Tibial nerve (tissue), 4 donors: ENCODE results near the gene USP2. TPM values are rescaled to one million over a fixed set of nuclear protein-coding genes. Genes with fewer than 3 reads are reported as not detected.
A peak's percentile ranks its signal among the peaks of the same experiment; 100 is the strongest.

Source experiments
- DNase-seq, 2 donors: peaks; one replicate each; pipeline ENCODE4 v3.0.0-alpha.2; 2019; ENCODE audit warnings: low spot score in 2 of 2
- H3K27ac ChIP-seq, 4 donors: fragments of 200-600 bp; sonication (generic) in 3 of 4; one replicate each; pipeline ENCODE4 v1.5.1; 2017 to 2019; ENCODE audit warnings: mild to moderate bottlenecking in 1 of 4
- H3K27me3 ChIP-seq, 2 donors: fragments of 200-600 bp; sonication (generic) in 1 of 2; one replicate each; pipeline versions ENCODE4 v1.5.1 to v1.6.0; 2017 to 2019
- H3K36me3 ChIP-seq, 3 donors: fragments of 200-600 bp; sonication (generic); one replicate each; pipeline ENCODE4 v1.5.1; 2018 to 2019
- H3K4me1 ChIP-seq, 4 donors: fragments of 200-600 bp; sonication (generic) in 3 of 4; one replicate each; pipeline ENCODE4 v1.5.1; 2017 to 2019
- H3K4me3 ChIP-seq, 4 donors: fragments of 200-600 bp; sonication (generic) in 3 of 4; one replicate each; pipeline ENCODE4 v1.5.1; 2017 to 2019; ENCODE audit warnings: mild to moderate bottlenecking in 1 of 4, moderate library complexity in 1 of 4
- H3K9me3 ChIP-seq, 4 donors: fragments of 200-600 bp; sonication (generic) in 3 of 4; one replicate each; pipeline ENCODE4 v1.5.1; 2017 to 2019
- EP300 ChIP-seq, 2 donors: sonication (generic); formaldehyde crosslinking; IDR thresholded peaks; one replicate each; pipeline ENCODE4 v1.6.1; 2017; ENCODE audit warnings: antibody characterized with exemption in 2 of 2, mild to moderate bottlenecking in 1 of 2
- POLR2A ChIP-seq, 2 donors: fragments of 450-650 bp; IDR thresholded peaks; one replicate each; pipeline ENCODE4 v1.6.1; 2017; ENCODE audit warnings: antibody characterized with exemption in 2 of 2, mild to moderate bottlenecking in 2 of 2, moderate library complexity in 2 of 2
- WGBS, 2 donors: methylation state at CpG; one replicate each; pipeline ENCODE4 v1.1.5; 2018; 5-methylcytosine and 5-hydroxymethylcytosine counted together
- total RNA-seq, 4 donors: library from RNA; depleted of rRNA; stranded (reverse); fragments of >200 nt; gene quantifications; one replicate each; pipeline ENCODE4 v1.1.0, GENCODE V29; 2016
- TF ChIP-seq, protein P1 (sequence below), 5 experiments: fragments of 200-600 bp in 3 of 5; fragments of 450-650 bp in 2 of 5; sonication (generic) in 3 of 5; IDR thresholded peaks; one replicate each; pipeline ENCODE4 v1.5.1; 2016 to 2019; ENCODE audit warnings: antibody characterized with exemption in 5 of 5, mild to moderate bottlenecking in 3 of 5, moderate library complexity in 2 of 5

The USP2 gene
- total RNA-seq, 4 donors from 2014 or later, result 2.1 to 18.4 (median 11.6) TPM

GRCh38 chr11:119356349-119357031, 25.0 kb downstream of the USP2 start:
- peak; percentile 64 to 80 for DNase-seq
- WGBS, 2 donors, result 2 to 6% methylated on average over 37 to 52 of the region's 54 CpGs
- Histone ChIP-seq H3K27me3 (no peaks in the 10 kb centered on the region), H3K4me3 (peak overlapping the region; percentile 28 to 54 (median 38)), H3K36me3 (peaks cover 0 to 29% (median 0%) of the 10 kb centered on the region in 3 donors), H3K4me1 (peaks cover 0 to 31% (median 4%) of the 10 kb centered on the region in 4 donors), H3K9me3 (no peaks in the 10 kb centered on the region), H3K27ac (peak overlapping the region; percentile 28 to 84 (median 63))
- TF ChIP-seq, protein P1, sequence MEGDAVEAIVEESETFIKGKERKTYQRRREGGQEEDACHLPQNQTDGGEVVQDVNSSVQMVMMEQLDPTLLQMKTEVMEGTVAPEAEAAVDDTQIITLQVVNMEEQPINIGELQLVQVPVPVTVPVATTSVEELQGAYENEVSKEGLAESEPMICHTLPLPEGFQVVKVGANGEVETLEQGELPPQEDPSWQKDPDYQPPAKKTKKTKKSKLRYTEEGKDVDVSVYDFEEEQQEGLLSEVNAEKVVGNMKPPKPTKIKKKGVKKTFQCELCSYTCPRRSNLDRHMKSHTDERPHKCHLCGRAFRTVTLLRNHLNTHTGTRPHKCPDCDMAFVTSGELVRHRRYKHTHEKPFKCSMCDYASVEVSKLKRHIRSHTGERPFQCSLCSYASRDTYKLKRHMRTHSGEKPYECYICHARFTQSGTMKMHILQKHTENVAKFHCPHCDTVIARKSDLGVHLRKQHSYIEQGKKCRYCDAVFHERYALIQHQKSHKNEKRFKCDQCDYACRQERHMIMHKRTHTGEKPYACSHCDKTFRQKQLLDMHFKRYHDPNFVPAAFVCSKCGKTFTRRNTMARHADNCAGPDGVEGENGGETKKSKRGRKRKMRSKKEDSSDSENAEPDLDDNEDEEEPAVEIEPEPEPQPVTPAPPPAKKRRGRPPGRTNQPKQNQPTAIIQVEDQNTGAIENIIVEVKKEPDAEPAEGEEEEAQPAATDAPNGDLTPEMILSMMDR (IDR thresholded peaks at IDR 0.05), result peak; percentile 84 to 97 (median 89)
- TF ChIP-seq EP300 (IDR thresholded peaks at IDR 0.05) (peak in 1 of 2 donors; percentile 66), POLR2A (IDR thresholded peaks at IDR 0.05) (no peak)

GRCh38 chr11:119355091-119355843, 26.2 kb downstream of the USP2 start:
- TF ChIP-seq POLR2A (IDR thresholded peaks at IDR 0.05) (no peak), EP300 (IDR thresholded peaks at IDR 0.05) (no peak)
- TF ChIP-seq, protein P1 (IDR thresholded peaks at IDR 0.05), result no peak
- 62 to 66% methylated on average over 9 of the region's 9 CpGs for WGBS, 2 donors
- H3K4me1 ChIP-seq, result peaks cover 0 to 21% (median 0%) of the 10 kb centered on the region in 4 donors

DNA sequence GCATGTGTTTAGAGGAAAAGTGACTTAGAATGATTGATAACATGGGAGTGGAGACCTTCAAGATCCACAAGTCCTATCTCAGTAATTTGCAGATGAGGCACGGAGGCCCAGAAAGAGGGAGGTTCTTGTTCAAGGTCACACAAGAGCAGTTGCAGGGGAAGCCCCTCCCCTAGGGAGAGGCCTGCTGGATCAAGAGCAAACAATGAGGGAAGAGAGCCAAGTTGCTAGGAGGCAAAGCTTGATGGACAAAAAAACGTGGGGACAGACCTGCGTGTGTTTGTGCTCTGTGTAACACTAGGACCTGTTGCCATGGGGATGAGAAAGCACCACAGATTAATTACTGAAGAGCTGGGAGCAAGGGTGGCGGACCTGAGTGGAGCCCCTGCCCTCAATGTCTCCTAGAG, 28.6 kb downstream of the USP2 start:
- Histone ChIP-seq H3K4me3 (no peak overlapping the region), H3K4me1 (peaks cover 0 to 21% (median 0%) of the 10 kb centered on the region in 4 donors), H3K27me3 (no peaks in the 10 kb centered on the region), H3K36me3 (peaks cover 0 to 7% (median 0%) of the 10 kb centered on the region in 3 donors), H3K27ac (peak overlapping the region in 2 of 4 donors; percentile 2 to 54), H3K9me3 (no peaks in the 10 kb centered on the region)
- 33 to 42% methylated on average over 4 of the region's 4 CpGs for WGBS, 2 donors
- TF ChIP-seq EP300 (IDR thresholded peaks at IDR 0.05) (no peak), POLR2A (IDR thresholded peaks at IDR 0.05) (no peak)
- TF ChIP-seq, protein P1 (IDR thresholded peaks at IDR 0.05), result no peak
- no peak for DNase-seq

More at GRCh38 chr11:119355091-119355843, 26.2 kb downstream of the USP2 start:
- H3K4me3 ChIP-seq, result no peak overlapping the region
- H3K27ac ChIP-seq, result peak overlapping the region in 1 of 4 donors; percentile 84
- H3K9me3 ChIP-seq, result no peaks in the 10 kb centered on the region
- H3K36me3 ChIP-seq, result peaks cover 0 to 29% (median 0%) of the 10 kb centered on the region in 3 donors
- no peak for DNase-seq
- no peaks in the 10 kb centered on the region for H3K27me3 ChIP-seq

GRCh38 chr11:119351232-119351631, 30.3 kb downstream of the USP2 start:
- peaks cover 0 to 11% (median 0%) of the 10 kb centered on the region in 4 donors for H3K4me1 ChIP-seq
- H3K27ac ChIP-seq, result no peak overlapping the region
- H3K27me3 ChIP-seq, result no peaks in the 10 kb centered on the region
- no peak overlapping the region for H3K4me3 ChIP-seq
- H3K9me3 ChIP-seq, result no peaks in the 10 kb centered on the region
- no peaks in the 10 kb centered on the region for H3K36me3 ChIP-seq
- WGBS, 2 donors, result 47 to 62% methylated on average over 2 of the region's 2 CpGs
- no peak for DNase-seq
- TF ChIP-seq EP300 (IDR thresholded peaks at IDR 0.05), result no peak
- TF ChIP-seq POLR2A (IDR thresholded peaks at IDR 0.05), result no peak
- TF ChIP-seq, protein P1 (IDR thresholded peaks at IDR 0.05), result no peak

DNA sequence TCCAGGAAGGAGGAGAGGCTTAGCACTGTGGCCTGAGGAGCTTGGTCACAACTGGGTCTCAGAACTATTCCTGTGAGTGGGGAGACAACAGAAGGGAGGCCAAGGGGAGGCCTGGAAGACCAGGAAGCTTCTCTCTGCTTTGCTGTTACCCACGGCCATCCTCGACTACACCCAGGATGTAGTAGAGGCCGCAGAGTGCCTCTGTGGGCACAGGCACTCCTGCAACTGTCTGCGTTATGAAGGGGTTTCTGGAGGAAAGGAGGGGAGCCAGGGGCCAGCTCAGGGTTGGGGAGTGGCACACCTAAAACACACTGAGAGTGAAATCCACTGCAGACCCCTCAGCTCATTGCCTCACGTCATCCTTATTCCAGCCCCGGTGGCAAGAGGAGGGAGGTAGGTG, 31.2 kb downstream of the USP2 start:
- Histone ChIP-seq H3K27me3 (no peaks in the 10 kb centered on the region), H3K9me3 (no peaks in the 10 kb centered on the region), H3K4me3 (no peak overlapping the region), H3K27ac (no peak overlapping the region), H3K36me3 (no peaks in the 10 kb centered on the region), H3K4me1 (peaks cover 0 to 8% (median 0%) of the 10 kb centered on the region in 4 donors)
- WGBS, 2 donors, result 69 to 77% methylated on average over 6 of the region's 6 CpGs
- TF ChIP-seq POLR2A (IDR thresholded peaks at IDR 0.05) (no peak), EP300 (IDR thresholded peaks at IDR 0.05) (no peak)
- TF ChIP-seq, protein P1 (IDR thresholded peaks at IDR 0.05), result no peak
- no peak for DNase-seq
